Ovary (tissue), 9 donors: ENCODE results near the gene FGD3. TPM values are rescaled to one million over a fixed set of nuclear protein-coding genes. Genes with fewer than 3 reads are reported as not detected.

ENCODE experiments used
- DNase-seq, 5 donors: peaks; one replicate each; pipeline ENCODE4 v3.0.0-alpha.2; 2019 to 2020
- H3K27ac ChIP-seq, 2 donors: fragments of 200-600 bp; one replicate each; pipeline versions ENCODE4 v1.5.1 to v1.8.0; 2019 to 2022
- H3K27me3 ChIP-seq: fragments of 200-600 bp; one replicate; pipeline ENCODE4 v1.8.0; 2022
- H3K36me3 ChIP-seq: fragments of 200-600 bp; sonication (generic); one replicate; pipeline ENCODE4 v1.5.1; 2019
- H3K4me1 ChIP-seq: one replicate; pipeline ENCODE4 v1.8.1; 2013; ENCODE audit warnings: mild to moderate bottlenecking, moderate library complexity; ENCODE audit not compliant: insufficient read depth
- H3K4me3 ChIP-seq: fragments of 200-600 bp; sonication (generic); one replicate; pipeline ENCODE4 v1.5.1; 2017
- H3K9me3 ChIP-seq, 2 donors: fragments of 200-600 bp in 1 of 2; sonication (generic) in 1 of 2; one replicate each; pipeline versions ENCODE4 v1.5.1 to v1.8.1; 2013 to 2019; ENCODE audit warnings: mild to moderate bottlenecking in 1 of 2, moderate library complexity in 1 of 2
- CTCF ChIP-seq, 3 donors: fragments of 450-650 bp in 2 of 3; fragments of 200-600 bp in 1 of 3; IDR thresholded peaks; one replicate each; pipeline versions ENCODE4 v1.5.1 to v1.8.0; 2016 to 2022; ENCODE audit warnings: antibody characterized with exemption in 3 of 3, mild to moderate bottlenecking in 1 of 3
- EP300 ChIP-seq: sonication (generic); formaldehyde crosslinking; IDR thresholded peaks from one replicate; pipeline ENCODE4 v1.6.1; 2017; ENCODE audit warnings: antibody characterized with exemption
- POLR2A ChIP-seq: fragments of 450-650 bp; IDR thresholded peaks from one replicate; pipeline ENCODE4 v1.6.1; 2017; ENCODE audit warnings: antibody characterized with exemption, mild to moderate bottlenecking, moderate library complexity
- WGBS, 3 donors: extraction: QIAGEN DNeasy Blood & Tissue Kit in 1 of 3; methylation state at CpG; one replicate each; pipeline versions ENCODE4 v1.1.5 to v1.1.7; 2013 to 2017; 5-methylcytosine and 5-hydroxymethylcytosine counted together
- intact Hi-C, 4 donors: fragments of 100-400 bp; cut with DNase I; formaldehyde crosslinking; loops; one replicate each; pipeline versions ENCODE4 v1.11.0 to v1.15.1; 2022 to 2023
- polyA plus RNA-seq, 2 donors: library from polyadenylated mRNA; stranded (reverse); fragments of 200-250 nt in 1 of 2; fragments of 350-450 nt in 1 of 2; fragmentation: Illumina TruSeq in 1 of 2; extraction: RNeasy Lipid Tissue Mini Kit (QIAGEN cat#74804) in 1 of 2; gene quantifications; one replicate each; pipeline ENCODE4 v1.2.3, GENCODE V29; 2013 to 2014
- total RNA-seq, 7 donors: library from RNA; depleted of rRNA in 2 of 7; stranded (reverse); fragments of >200 nt in 2 of 7; fragmentation: NEBNext Ultra II Directional in 3 of 7; extraction: Animal tissue kit (Norgen Biotek cat#: 25700) in 3 of 7; gene quantifications; one replicate each; pipeline versions ENCODE4 v1.1.0 to v1.2.4, GENCODE V29; 2016 to 2023
- donor health status: DM: no; HTN: no; CAD: no; lungs with moderate emphysema.
- donor health status: DM: no; HTN: no; CAD: no.
- donor health status: Bipolar disorder and iron deficiency.
- donor health status: DM: yes; HTN: yes; CAD: no.
- donor health status: DM: no; HTN: no; CAD: no.
- donor health status: DM: yes; HTN: yes; CAD: no.

Gene FGD3
- total and polyA plus RNA-seq, 9 donors, result 1.1 to 6.7 (median 2.0) TPM

- H3K36me3 ChIP-seq, result no peaks in the 10 kb centered on the region
- no peak overlapping the region for H3K27ac ChIP-seq
- TF ChIP-seq EP300, result no peak
- TF ChIP-seq POLR2A, result no peak
- TF ChIP-seq CTCF (IDR thresholded peaks at IDR 0.05), result no peak
- no peaks in the 10 kb centered on the region for H3K27me3 ChIP-seq
- no peak overlapping the region for H3K4me3 ChIP-seq
- peaks cover 14% of the 10 kb centered on the region for H3K4me1 ChIP-seq
- no peaks in the 10 kb centered on the region for H3K9me3 ChIP-seq
- DNase-seq, result no peak
- 84 to 90% (median 87%) methylated on average over 13 of the region's 13 CpGs for WGBS, 3 donors
- intact Hi-C loops, result no loop called here
Measured at GRCh38 chr9:93035821-93036351, 88.6 kb downstream of the FGD3 start.

DNA sequence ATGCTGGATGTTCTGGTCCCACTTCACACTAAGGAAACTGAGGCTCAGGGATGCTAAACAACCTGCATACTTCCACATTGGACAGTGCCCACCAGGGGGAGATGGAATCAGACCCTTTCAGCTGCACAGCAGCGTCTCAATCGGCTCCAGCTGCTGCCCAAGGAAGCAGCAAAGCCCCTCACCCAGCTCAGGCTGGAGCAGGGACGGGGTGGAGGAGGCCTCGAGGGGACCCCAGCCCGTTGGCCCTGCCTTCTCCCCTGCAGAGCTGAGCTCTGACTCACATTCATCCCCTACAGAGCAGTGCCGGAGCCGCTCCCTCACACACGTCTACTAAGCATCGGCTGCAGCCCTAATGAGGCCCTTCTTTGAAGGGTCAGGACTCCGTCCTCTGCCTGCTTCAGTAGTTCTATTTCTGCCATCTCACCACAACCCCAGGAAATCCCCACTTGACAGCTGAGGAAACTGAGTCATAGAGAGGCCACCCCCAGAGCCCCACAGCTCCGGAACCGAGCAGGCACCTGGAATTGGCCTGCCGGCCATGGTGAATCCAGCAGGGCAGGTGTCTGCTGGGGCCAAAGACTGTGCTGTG is 89.7 kb downstream of the FGD3 start:
- H3K27ac ChIP-seq, result no peak overlapping the region
- H3K4me1 ChIP-seq, result peaks cover 12% of the 10 kb centered on the region
- no peak for DNase-seq
- H3K36me3 ChIP-seq, result no peaks in the 10 kb centered on the region
- WGBS, 3 donors, result 78 to 93% (median 78%) methylated on average over 10 to 13 of the region's 13 CpGs
- H3K27me3 ChIP-seq, result no peaks in the 10 kb centered on the region
- no peaks in the 10 kb centered on the region for H3K9me3 ChIP-seq
- intact Hi-C loops, result no loop called here
- H3K4me3 ChIP-seq, result no peak overlapping the region
- TF ChIP-seq EP300 (no peak), CTCF (IDR thresholded peaks at IDR 0.05) (no peak), POLR2A (no peak)

GRCh38 chr9:93037476-93037971 is 90.2 kb downstream of the FGD3 start:
- Histone ChIP-seq H3K9me3 (no peaks in the 10 kb centered on the region), H3K27me3 (no peaks in the 10 kb centered on the region), H3K27ac (no peak overlapping the region), H3K36me3 (no peaks in the 10 kb centered on the region), H3K4me1 (peaks cover 10% of the 10 kb centered on the region), H3K4me3 (no peak overlapping the region)
- WGBS, 3 donors, result 78 to 92% (median 88%) methylated on average over 12 to 13 of the region's 13 CpGs
- TF ChIP-seq POLR2A, result no peak
- TF ChIP-seq EP300, result no peak
- no peak for TF ChIP-seq CTCF (IDR thresholded peaks at IDR 0.05)
- intact Hi-C loops, result no loop called here
- DNase-seq, result no peak

- intact Hi-C loops, result no loop called here
- H3K27me3 ChIP-seq, result no peaks in the 10 kb centered on the region
- DNase-seq, result no peak
- no peak overlapping the region for H3K4me3 ChIP-seq
- TF ChIP-seq CTCF (IDR thresholded peaks at IDR 0.05), result no peak
- H3K4me1 ChIP-seq, result peaks cover under 1% of the 10 kb centered on the region
- 88 to 92% (median 88%) methylated on average over 6 of the region's 6 CpGs for WGBS, 3 donors
- H3K36me3 ChIP-seq, result no peaks in the 10 kb centered on the region
- no peak overlapping the region for H3K27ac ChIP-seq
- no peaks in the 10 kb centered on the region for H3K9me3 ChIP-seq
Measured at GRCh38 chr9:93038918-93039317, 91.6 kb downstream of the FGD3 start.
